SK-N-SH treated with all-trans-retinoic acid at 6 μM for 48 hours (cell line): ENCODE measurements around the gene MAP7D1.

Source experiments
- BACH2 ChIP-seq: fragments of 250-450 bp; sonication (Bioruptor Pico); IDR thresholded peaks from 2 replicates; pipeline ENCODE4 v1.9.0; 2021; ENCODE audit warnings: mild to moderate bottlenecking, borderline replicate concordance
- CREB5 ChIP-seq: fragments of 250-450 bp; sonication (Bioruptor Pico); IDR thresholded peaks from 2 replicates; pipeline ENCODE4 v1.5.1; 2020; ENCODE audit warnings: low read depth, mild to moderate bottlenecking, moderate library complexity
- ESRRG ChIP-seq: fragments of 250-450 bp; sonication (Bioruptor Pico); IDR thresholded peaks from 2 replicates; pipeline ENCODE4 v1.6.1; 2021; ENCODE audit warnings: mild to moderate bottlenecking
- RARB ChIP-seq: fragments of 250-450 bp; sonication (Bioruptor Pico); IDR thresholded peaks from 2 replicates; pipeline ENCODE4 v1.8.0; 2021; ENCODE audit warnings: mild to moderate bottlenecking, moderate library complexity
- SNAI2 ChIP-seq: fragments of 250-450 bp; sonication (Bioruptor Pico); IDR thresholded peaks from 2 replicates; pipeline ENCODE4 v1.5.0; 2020; ENCODE audit warnings: mild to moderate bottlenecking, moderate library complexity
- TSHZ2 ChIP-seq: fragments of 250-450 bp; sonication (Bioruptor Pico); IDR thresholded peaks from 2 replicates; pipeline ENCODE4 v1.5.0; 2020; ENCODE audit warnings: mild to moderate bottlenecking, moderate library complexity
- ZC3H10 ChIP-seq: fragments of 250-450 bp; sonication (Bioruptor Pico); IDR thresholded peaks from 2 replicates; pipeline ENCODE4 v1.5.1; 2021; ENCODE audit warnings: mild to moderate bottlenecking, moderate library complexity
- ZFP3 ChIP-seq: fragments of 250-450 bp; sonication (Bioruptor Pico); IDR thresholded peaks from 2 replicates; pipeline ENCODE4 v1.5.0; 2020; ENCODE audit warnings: mild to moderate bottlenecking, moderate library complexity
- ZFP30 ChIP-seq: fragments of 450-650 bp; formaldehyde crosslinking; IDR thresholded peaks from 2 replicates; pipeline ENCODE4 v1.5.0; 2022; ENCODE audit warnings: mild to moderate bottlenecking, moderate library complexity
- TF ChIP-seq, protein P1 (sequence below): fragments of 250-450 bp; sonication (Bioruptor Pico); IDR thresholded peaks from 2 replicates; pipeline ENCODE4 v1.8.0; 2020; ENCODE audit warnings: mild to moderate bottlenecking, moderate library complexity, borderline replicate concordance

- TF ChIP-seq CREB5 (CRISPR knock-in tag) (no peak), ZC3H10 (CRISPR knock-in tag) (no peak), TSHZ2 (CRISPR knock-in tag) (no peak), ESRRG (no peak), RARB (CRISPR knock-in tag) (no peak), BACH2 (CRISPR knock-in tag) (no peak), ZFP30 (no peak), SNAI2 (CRISPR knock-in tag) (no peak), ZFP3 (CRISPR knock-in tag) (no peak)
- TF ChIP-seq, protein P1, sequence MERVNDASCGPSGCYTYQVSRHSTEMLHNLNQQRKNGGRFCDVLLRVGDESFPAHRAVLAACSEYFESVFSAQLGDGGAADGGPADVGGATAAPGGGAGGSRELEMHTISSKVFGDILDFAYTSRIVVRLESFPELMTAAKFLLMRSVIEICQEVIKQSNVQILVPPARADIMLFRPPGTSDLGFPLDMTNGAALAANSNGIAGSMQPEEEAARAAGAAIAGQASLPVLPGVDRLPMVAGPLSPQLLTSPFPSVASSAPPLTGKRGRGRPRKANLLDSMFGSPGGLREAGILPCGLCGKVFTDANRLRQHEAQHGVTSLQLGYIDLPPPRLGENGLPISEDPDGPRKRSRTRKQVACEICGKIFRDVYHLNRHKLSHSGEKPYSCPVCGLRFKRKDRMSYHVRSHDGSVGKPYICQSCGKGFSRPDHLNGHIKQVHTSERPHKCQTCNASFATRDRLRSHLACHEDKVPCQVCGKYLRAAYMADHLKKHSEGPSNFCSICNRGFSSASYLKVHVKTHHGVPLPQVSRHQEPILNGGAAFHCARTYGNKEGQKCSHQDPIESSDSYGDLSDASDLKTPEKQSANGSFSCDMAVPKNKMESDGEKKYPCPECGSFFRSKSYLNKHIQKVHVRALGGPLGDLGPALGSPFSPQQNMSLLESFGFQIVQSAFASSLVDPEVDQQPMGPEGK (CRISPR knock-in tag) = no peak
Observed at GRCh38 chr1:36175137-36176095, 19.5 kb downstream of the MAP7D1 start.
